Glutamatergic neuron (in vitro differentiated cells): Measurements from ENCODE around the gene UPP1. TPM values are rescaled to one million over a fixed set of nuclear protein-coding genes. Genes with fewer than 3 reads are reported as not detected.
"Not testable (repeated sequence)": the region's sequence is repeated elsewhere in the genome, so short reads cannot be mapped to it uniquely, and the experiment has no call there.

Source experiments
- DNase-seq: peaks from one replicate; pipeline ENCODE4 v3.0.0; 2022
- H3K27ac Mint-ChIP-seq: one replicate; pipeline ENCODE4 v1.8.0; 2020; ENCODE audit warnings: mild to moderate bottlenecking, mixed read lengths, inconsistent platforms; ENCODE audit not compliant: unreplicated experiment
- H3K27me3 Mint-ChIP-seq: one replicate; pipeline ENCODE4 v1.8.0; 2020; ENCODE audit warnings: mild to moderate bottlenecking, moderate library complexity, mixed read lengths, inconsistent platforms; ENCODE audit not compliant: unreplicated experiment
- H3K36me3 Mint-ChIP-seq: one replicate; pipeline ENCODE4 v1.8.0; 2020; ENCODE audit warnings: mild to moderate bottlenecking, mixed read lengths, inconsistent platforms; ENCODE audit not compliant: unreplicated experiment
- H3K4me1 Mint-ChIP-seq: one replicate; pipeline ENCODE4 v1.8.0; 2020; ENCODE audit warnings: mild to moderate bottlenecking, low read depth, mixed read lengths, inconsistent platforms; ENCODE audit not compliant: unreplicated experiment
- H3K4me3 Mint-ChIP-seq: one replicate; pipeline ENCODE4 v1.8.0; 2020; ENCODE audit warnings: mild to moderate bottlenecking, mixed read lengths, inconsistent platforms; ENCODE audit not compliant: unreplicated experiment
- H3K9me3 Mint-ChIP-seq: one replicate; pipeline ENCODE4 v1.8.0; 2020; ENCODE audit warnings: mild to moderate bottlenecking, moderate library complexity, mixed read lengths, inconsistent platforms; ENCODE audit not compliant: unreplicated experiment
- total RNA-seq: library from RNA; stranded (reverse); fragmentation: NEBNext Ultra II Directional; extraction: Animal tissue kit (Norgen Biotek cat#: 25700); gene quantifications from one replicate; pipeline ENCODE4 v1.2.1, GENCODE V29; 2021; ENCODE audit not compliant: unreplicated experiment
- TF ChIP-seq, protein P1 (sequence below): fragments of 200-600 bp; sonication (generic); IDR thresholded peaks from one replicate; pipeline ENCODE4 v1.5.0; 2021; ENCODE audit not compliant: partially characterized antibody, unreplicated experiment

UPP1 gene
- total RNA-seq, 1 donor from 2014 or later: 29.8 TPM

DNA sequence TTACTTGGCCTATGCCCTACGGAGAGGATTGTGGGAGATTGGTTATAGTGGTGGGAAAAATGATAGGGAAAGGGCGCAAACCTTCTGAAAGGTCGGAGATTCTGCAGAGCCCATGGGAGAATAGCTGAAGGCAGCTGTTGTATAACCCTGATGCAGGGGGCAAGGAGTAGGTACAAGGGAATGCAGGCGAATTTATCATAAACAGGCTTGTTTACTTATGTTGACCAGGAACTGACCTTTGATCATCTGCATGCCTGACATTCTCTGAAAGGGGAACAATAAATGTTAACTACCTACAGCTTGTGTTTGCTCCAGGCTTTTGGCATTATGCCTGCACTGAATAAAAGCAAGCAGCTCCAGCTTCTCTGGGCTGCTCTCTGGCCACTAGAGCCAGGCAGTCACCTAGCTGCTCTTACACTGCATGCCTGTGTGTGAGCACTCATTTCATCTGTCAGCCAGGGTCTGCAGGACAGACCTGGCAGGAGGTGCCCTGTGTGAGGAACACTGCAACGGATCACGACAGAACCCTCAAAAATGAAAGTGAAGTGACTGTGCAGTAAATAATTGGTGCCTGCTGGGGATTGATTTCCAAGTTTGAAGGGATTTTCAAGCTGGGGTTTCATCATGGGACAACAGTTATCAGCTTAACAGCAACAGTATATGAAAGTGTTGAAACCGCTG is 51.1 kb downstream of the UPP1 start:
- no peak overlapping the region for H3K27ac Mint-ChIP-seq
- H3K36me3 Mint-ChIP-seq: no peaks in the 10 kb centered on the region
- H3K27me3 Mint-ChIP-seq: no peaks in the 10 kb centered on the region
- TF ChIP-seq, protein P1, sequence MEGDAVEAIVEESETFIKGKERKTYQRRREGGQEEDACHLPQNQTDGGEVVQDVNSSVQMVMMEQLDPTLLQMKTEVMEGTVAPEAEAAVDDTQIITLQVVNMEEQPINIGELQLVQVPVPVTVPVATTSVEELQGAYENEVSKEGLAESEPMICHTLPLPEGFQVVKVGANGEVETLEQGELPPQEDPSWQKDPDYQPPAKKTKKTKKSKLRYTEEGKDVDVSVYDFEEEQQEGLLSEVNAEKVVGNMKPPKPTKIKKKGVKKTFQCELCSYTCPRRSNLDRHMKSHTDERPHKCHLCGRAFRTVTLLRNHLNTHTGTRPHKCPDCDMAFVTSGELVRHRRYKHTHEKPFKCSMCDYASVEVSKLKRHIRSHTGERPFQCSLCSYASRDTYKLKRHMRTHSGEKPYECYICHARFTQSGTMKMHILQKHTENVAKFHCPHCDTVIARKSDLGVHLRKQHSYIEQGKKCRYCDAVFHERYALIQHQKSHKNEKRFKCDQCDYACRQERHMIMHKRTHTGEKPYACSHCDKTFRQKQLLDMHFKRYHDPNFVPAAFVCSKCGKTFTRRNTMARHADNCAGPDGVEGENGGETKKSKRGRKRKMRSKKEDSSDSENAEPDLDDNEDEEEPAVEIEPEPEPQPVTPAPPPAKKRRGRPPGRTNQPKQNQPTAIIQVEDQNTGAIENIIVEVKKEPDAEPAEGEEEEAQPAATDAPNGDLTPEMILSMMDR: no peak
- no peak for DNase-seq
- peaks cover 6% of the 10 kb centered on the region for H3K9me3 Mint-ChIP-seq
- H3K4me1 Mint-ChIP-seq: no peaks in the 10 kb centered on the region
- no peak overlapping the region for H3K4me3 Mint-ChIP-seq

DNA sequence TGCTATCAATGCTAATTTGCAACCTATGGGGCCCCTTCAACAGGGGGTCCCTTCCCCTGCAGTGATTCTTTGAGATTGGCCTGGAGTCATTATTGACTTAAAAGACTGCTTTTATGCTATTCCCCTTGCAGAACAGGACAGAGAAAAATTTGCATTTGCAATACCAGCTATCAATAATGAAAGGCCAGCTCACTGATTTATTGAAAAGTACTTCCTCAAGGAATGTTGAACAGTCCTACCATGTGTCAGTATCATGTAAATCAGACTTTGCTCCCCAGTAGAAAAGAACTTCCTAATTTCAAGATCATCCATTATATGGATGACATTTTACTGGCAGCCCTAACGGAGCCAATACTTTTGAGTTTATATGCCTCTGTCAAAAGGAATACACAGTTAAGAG is 52.5 kb downstream of the UPP1 start:
- no peak for DNase-seq
- TF ChIP-seq, protein P1: no peak
- Mint-ChIP-seq H3K27me3 (no peaks in the 10 kb centered on the region), H3K27ac (no peak overlapping the region), H3K9me3 (peaks cover 7% of the 10 kb centered on the region), H3K4me1 (no peaks in the 10 kb centered on the region), H3K4me3 (no peak overlapping the region), H3K36me3 (no peaks in the 10 kb centered on the region)

- Mint-ChIP-seq H3K4me3 (no peak overlapping the region), H3K27me3 (no peaks in the 10 kb centered on the region), H3K4me1 (no peaks in the 10 kb centered on the region), H3K27ac (no peak overlapping the region), H3K36me3 (no peaks in the 10 kb centered on the region), H3K9me3 (peaks cover 7% of the 10 kb centered on the region)
- DNase-seq: no peak
- TF ChIP-seq, protein P1: no peak
Measured at GRCh38 chr7:48144291-48144768, 55.3 kb downstream of the UPP1 start.

DNA sequence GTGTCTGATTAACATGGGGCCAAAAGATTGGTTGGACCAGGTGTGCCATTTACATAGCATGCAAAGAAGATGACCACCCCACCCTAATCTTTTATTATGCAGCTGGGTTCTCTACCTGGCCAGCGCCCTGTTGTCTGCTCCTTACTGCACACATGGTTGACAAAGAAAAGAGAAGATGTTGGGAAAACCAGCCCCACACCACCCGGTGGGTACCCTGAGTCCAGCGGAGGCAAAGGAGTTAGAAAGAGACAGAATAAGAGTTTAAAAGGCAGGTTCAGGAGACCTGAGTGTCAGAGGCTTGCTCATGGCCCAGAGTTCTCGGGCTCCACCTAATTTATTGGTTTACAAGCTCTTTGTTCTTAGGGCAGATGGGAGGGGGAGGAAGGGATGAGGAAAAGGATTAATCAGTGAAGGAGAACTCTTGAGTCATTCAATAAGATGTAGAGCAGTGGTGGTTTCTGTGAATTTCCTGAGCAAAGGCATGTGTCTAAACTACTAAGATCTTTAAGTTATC is 58.1 kb downstream of the UPP1 start:
- Mint-ChIP-seq H3K4me3 (no peak overlapping the region), H3K9me3 (peaks cover 5% of the 10 kb centered on the region), H3K27me3 (no peaks in the 10 kb centered on the region), H3K27ac (no peak overlapping the region), H3K4me1 (no peaks in the 10 kb centered on the region), H3K36me3 (no peaks in the 10 kb centered on the region)
- no peak for DNase-seq
- TF ChIP-seq, protein P1: no peak

DNA sequence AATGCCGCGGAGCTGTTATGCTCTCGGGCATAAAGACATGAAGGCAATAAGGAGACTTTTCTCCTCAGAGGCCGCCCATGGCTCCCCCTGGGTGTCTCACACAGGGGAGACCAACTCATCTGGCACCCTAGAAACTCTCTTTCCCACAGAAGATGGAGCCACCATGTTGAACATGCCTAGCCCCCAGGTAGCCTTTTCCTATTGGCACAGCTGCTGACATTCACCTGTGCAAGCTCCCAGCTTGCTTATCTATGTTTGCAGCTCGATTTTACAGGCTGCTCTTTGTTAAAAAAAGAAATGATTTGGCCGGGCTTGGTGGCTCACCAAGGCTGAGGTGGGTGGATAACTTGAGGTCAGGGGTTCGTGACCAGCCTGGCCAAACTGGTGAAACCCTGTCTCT is 58.6 kb downstream of the UPP1 start:
- not testable (repeated sequence) for H3K4me1 Mint-ChIP-seq, H3K4me3 Mint-ChIP-seq, H3K9me3 Mint-ChIP-seq, H3K27ac Mint-ChIP-seq, H3K36me3 Mint-ChIP-seq, H3K27me3 Mint-ChIP-seq, DNase-seq
